Measurements from ENCODE around the gene CACNA1C. TPM values are rescaled to one million over a fixed set of nuclear protein-coding genes. Genes with fewer than 3 reads are reported as not detected.

Gene CACNA1C
- total RNA-seq, 1 experiment from 2014 or later, result 3.7 TPM

DNA sequence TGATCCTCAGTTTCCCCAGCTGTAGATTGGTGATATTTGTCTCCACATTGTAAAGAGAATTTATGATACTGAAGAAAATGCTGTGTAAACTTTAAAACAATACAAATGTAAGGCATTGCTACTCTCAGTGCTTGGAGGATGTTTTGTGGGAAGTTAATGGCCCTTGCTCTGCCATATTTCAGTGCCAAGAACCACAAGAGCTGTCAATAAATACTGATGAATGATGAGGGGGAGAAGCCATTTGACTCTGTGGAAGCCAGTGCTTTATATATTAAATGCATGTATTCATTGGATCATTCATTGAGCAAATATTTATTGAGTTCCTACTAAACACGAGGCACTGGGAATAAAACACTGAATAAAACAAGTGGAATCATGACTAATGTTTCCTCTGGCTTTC, 30.8 kb downstream of the CACNA1C start:
- no peak overlapping the region for H3K27ac ChIP-seq (ENCODE audit: low read depth, low read length, poor library complexity, severe bottlenecking)
- H3K27me3 ChIP-seq (replicated peaks; ENCODE audit: insufficient read depth, low read depth, low read length, poor library complexity), result no peaks in the 10 kb centered on the region
- intact Hi-C loops (cut with micrococcal nuclease; ENCODE audit: unreplicated experiment), result no loop called here
- peaks cover 5% of the 10 kb centered on the region for H3K4me1 ChIP-seq (ENCODE audit: insufficient read depth, low read length, poor library complexity, severe bottlenecking)
- H3K4me3 ChIP-seq (ENCODE audit: low read depth, low read length, poor library complexity, severe bottlenecking), result no peak overlapping the region
- TF ChIP-seq, protein P1, sequence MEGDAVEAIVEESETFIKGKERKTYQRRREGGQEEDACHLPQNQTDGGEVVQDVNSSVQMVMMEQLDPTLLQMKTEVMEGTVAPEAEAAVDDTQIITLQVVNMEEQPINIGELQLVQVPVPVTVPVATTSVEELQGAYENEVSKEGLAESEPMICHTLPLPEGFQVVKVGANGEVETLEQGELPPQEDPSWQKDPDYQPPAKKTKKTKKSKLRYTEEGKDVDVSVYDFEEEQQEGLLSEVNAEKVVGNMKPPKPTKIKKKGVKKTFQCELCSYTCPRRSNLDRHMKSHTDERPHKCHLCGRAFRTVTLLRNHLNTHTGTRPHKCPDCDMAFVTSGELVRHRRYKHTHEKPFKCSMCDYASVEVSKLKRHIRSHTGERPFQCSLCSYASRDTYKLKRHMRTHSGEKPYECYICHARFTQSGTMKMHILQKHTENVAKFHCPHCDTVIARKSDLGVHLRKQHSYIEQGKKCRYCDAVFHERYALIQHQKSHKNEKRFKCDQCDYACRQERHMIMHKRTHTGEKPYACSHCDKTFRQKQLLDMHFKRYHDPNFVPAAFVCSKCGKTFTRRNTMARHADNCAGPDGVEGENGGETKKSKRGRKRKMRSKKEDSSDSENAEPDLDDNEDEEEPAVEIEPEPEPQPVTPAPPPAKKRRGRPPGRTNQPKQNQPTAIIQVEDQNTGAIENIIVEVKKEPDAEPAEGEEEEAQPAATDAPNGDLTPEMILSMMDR (conservative IDR thresholded peaks at IDR 0.05; ENCODE audit: low read depth, low read length), result no peak
- no peak for TF ChIP-seq EZH2 (IDR thresholded peaks at IDR 0.05; ENCODE audit: borderline replicate concordance, low read depth, low read length, poor library complexity, severe bottlenecking)
- POLR2A ChIA-PET (ENCODE audit: low non-redundant PET), result no interaction called here
- no peak for DNase-seq (ENCODE audit: low spot score)
- no TSS peak for BruUV-seq (replicated peaks)
- no peaks in the 10 kb centered on the region for H3K9me3 ChIP-seq (ENCODE audit: low read depth, low read length, poor library complexity, severe bottlenecking)
- no peaks in the 10 kb centered on the region for H3K36me3 ChIP-seq (ENCODE audit: insufficient read depth, low read length, poor library complexity, severe bottlenecking)
- CTCF ChIA-PET, result no interaction called here

DNA sequence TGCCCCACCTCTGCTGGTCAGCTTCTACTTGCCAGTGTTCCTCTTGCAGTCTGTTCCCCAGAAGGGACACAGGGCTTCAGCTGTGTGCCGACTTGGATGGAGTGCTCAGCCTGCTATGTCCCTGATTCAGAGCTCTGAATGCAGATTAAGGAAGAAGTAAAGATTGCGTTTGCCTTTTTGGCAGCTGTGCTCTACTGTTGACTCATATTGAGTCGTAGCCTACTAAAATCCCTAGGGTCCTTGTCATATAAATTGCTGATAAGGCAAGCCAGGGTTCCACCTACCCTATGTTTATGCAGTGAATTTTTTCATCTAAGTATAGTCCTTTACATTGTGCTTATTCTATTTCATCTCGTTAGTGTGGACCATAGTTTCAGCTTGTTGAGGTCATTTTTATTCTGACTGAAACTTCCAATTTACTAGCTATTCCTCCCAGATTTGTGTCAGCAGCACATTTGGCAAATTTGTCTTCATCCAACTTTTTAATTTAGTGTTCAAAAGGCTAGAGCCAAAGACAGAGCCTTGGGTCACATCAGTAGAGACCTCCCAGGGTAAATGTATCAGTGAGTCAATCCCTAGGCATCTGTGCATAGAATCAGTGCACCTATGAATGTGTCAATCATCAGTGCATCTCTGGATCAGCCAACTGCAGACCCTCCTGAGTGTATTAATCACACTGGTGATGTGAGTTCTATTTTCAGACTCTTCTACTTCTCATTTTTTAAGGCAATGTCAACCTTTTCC, 31.9 kb downstream of the CACNA1C start:
- BruUV-seq (replicated peaks), result no TSS peak
- POLR2A ChIA-PET (ENCODE audit: low non-redundant PET), result no interaction called here
- intact Hi-C loops (cut with micrococcal nuclease; ENCODE audit: unreplicated experiment), result no loop called here

DNA sequence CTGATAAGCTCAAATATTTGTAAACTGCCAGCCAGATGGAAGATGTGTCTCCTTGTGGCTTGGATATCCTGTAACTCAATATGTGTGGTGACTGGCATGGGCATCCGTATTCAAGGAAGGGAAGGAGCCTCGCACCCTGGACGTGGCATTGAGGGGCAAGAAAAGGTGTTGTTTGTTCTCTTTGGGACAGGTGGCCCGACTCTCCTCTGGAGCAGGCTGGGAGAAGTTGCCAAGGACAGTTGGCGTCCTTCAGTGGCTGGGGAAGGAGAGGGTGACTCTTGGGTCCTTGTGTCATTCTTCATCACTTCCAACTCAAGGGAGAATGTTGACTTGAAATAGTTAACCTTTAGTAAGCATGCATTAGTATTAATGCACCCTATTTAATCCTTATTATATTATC, 39.6 kb downstream of the CACNA1C start:
- BruUV-seq (replicated peaks), result no TSS peak
- Histone ChIP-seq H3K4me3 (ENCODE audit: low read depth, low read length, poor library complexity, severe bottlenecking) (no peak overlapping the region), H3K27me3 (replicated peaks; ENCODE audit: insufficient read depth, low read depth, low read length, poor library complexity) (no peaks in the 10 kb centered on the region), H3K9me3 (ENCODE audit: low read depth, low read length, poor library complexity, severe bottlenecking) (no peaks in the 10 kb centered on the region), H3K27ac (ENCODE audit: low read depth, low read length, poor library complexity, severe bottlenecking) (no peak overlapping the region), H3K4me1 (ENCODE audit: insufficient read depth, low read length, poor library complexity, severe bottlenecking) (no peaks in the 10 kb centered on the region), H3K36me3 (ENCODE audit: insufficient read depth, low read length, poor library complexity, severe bottlenecking) (no peaks in the 10 kb centered on the region)
- ChIA-PET POLR2A (ENCODE audit: low non-redundant PET) (no interaction called here), CTCF (interaction anchor here (0.5 kb wide), 1 partner anchor 35 kb away, joined by 3 read pairs; no protein-coding TSS in a partner anchor)
- intact Hi-C loops (cut with micrococcal nuclease; ENCODE audit: unreplicated experiment), result no loop called here
- TF ChIP-seq EZH2 (IDR thresholded peaks at IDR 0.05; ENCODE audit: borderline replicate concordance, low read depth, low read length, poor library complexity, severe bottlenecking), result no peak
- DNase-seq (ENCODE audit: low spot score), result no peak

More for the DNA sequence above, 31.9 kb downstream of the CACNA1C start:
- H3K36me3 ChIP-seq (ENCODE audit: insufficient read depth, low read length, poor library complexity, severe bottlenecking), result no peaks in the 10 kb centered on the region
- H3K9me3 ChIP-seq (ENCODE audit: low read depth, low read length, poor library complexity, severe bottlenecking), result no peaks in the 10 kb centered on the region
- TF ChIP-seq, protein P1 (conservative IDR thresholded peaks at IDR 0.05; ENCODE audit: low read depth, low read length), result no peak
- TF ChIP-seq EZH2 (IDR thresholded peaks at IDR 0.05; ENCODE audit: borderline replicate concordance, low read depth, low read length, poor library complexity, severe bottlenecking), result no peak
- H3K27ac ChIP-seq (ENCODE audit: low read depth, low read length, poor library complexity, severe bottlenecking), result no peak overlapping the region
- no peak overlapping the region for H3K4me3 ChIP-seq (ENCODE audit: low read depth, low read length, poor library complexity, severe bottlenecking)
- CTCF ChIA-PET, result no interaction called here
- H3K27me3 ChIP-seq (replicated peaks; ENCODE audit: insufficient read depth, low read depth, low read length, poor library complexity), result no peaks in the 10 kb centered on the region
- H3K4me1 ChIP-seq (ENCODE audit: insufficient read depth, low read length, poor library complexity, severe bottlenecking), result peaks cover 5% of the 10 kb centered on the region
- peak; percentile 57 for DNase-seq (ENCODE audit: low spot score)

DNA sequence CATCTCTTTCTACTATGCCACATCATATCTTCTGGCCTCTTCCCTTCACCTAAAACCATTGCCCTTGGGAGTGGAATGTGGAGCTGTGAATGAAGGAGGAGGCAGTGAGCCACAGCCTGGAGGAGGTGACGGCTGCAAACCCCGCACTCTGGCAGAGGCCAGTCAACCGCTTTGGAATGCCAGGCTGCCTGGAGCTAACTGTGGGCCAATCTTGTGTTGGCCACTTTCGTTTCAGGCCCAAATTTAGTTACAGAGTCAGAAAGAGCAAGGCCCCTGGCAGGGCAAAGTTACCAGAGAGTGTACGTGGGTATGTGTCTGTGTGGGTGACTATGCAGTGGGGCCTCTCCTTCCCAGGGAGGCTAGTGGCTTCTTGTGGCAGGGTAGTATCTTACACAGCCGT, 40.1 kb downstream of the CACNA1C start:
- Histone ChIP-seq H3K9me3 (ENCODE audit: low read depth, low read length, poor library complexity, severe bottlenecking) (no peaks in the 10 kb centered on the region), H3K27ac (ENCODE audit: low read depth, low read length, poor library complexity, severe bottlenecking) (no peak overlapping the region), H3K27me3 (replicated peaks; ENCODE audit: insufficient read depth, low read depth, low read length, poor library complexity) (no peaks in the 10 kb centered on the region), H3K4me1 (ENCODE audit: insufficient read depth, low read length, poor library complexity, severe bottlenecking) (no peaks in the 10 kb centered on the region), H3K36me3 (ENCODE audit: insufficient read depth, low read length, poor library complexity, severe bottlenecking) (no peaks in the 10 kb centered on the region), H3K4me3 (ENCODE audit: low read depth, low read length, poor library complexity, severe bottlenecking) (no peak overlapping the region)
- CTCF ChIA-PET, result interaction anchor here (0.5 kb wide), 1 partner anchor 35 kb away, joined by 3 read pairs; no protein-coding TSS in a partner anchor
- POLR2A ChIA-PET (ENCODE audit: low non-redundant PET), result no interaction called here
- no peak for TF ChIP-seq EZH2 (IDR thresholded peaks at IDR 0.05; ENCODE audit: borderline replicate concordance, low read depth, low read length, poor library complexity, severe bottlenecking)
- DNase-seq (ENCODE audit: low spot score), result no peak
- no TSS peak for BruUV-seq (replicated peaks)
- intact Hi-C loops (cut with micrococcal nuclease; ENCODE audit: unreplicated experiment), result no loop called here

Measured in A673 (cell line).